GM19240 (cell line): ENCODE results near the gene LIPM.

Experiments used
- DNase-seq: peaks from one replicate; pipeline ENCODE4 v3.0.0; 2011; ENCODE audit warnings: low spot score; ENCODE audit not compliant: insufficient read length

The LIPM gene, protein sequence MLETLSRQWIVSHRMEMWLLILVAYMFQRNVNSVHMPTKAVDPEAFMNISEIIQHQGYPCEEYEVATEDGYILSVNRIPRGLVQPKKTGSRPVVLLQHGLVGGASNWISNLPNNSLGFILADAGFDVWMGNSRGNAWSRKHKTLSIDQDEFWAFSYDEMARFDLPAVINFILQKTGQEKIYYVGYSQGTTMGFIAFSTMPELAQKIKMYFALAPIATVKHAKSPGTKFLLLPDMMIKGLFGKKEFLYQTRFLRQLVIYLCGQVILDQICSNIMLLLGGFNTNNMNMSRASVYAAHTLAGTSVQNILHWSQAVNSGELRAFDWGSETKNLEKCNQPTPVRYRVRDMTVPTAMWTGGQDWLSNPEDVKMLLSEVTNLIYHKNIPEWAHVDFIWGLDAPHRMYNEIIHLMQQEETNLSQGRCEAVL

DNA sequence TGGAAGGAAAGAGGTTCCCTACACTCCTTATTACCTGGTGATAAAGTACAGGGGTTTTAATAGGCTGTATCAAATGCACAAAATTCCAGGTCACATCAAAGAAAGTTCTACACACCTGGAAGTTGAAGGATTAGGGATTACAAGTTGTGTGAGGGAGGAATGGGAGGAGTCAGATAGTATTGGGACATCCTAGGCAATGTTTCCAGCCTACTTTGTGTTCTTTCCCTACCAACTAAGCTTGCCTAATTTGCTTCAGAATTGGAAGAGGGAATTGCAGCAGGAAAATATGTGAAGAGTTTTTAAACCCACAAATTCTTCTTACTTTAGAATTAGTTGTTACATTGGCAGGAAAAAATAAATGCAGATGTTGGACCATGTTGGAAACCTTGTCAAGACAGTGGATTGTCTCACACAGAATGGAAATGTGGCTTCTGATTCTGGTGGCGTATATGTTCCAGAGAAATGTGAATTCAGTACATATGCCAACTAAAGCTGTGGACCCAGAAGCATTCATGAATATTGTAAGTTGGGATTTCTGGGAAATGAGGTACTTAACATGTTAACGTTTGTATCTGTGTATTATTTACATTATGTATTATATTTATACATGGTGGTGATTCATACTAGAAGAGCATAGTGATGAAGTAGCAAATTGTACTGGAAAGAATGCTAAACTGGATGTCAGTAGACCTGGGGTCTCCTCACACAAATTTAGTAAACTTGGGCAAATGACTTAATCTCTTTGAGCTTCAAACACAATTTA, at the start of gene LIPM:
Gene LIPM, plus strand, starts transcription at position 208 of the 763 bp plus-strand sequence. Its CDS starts 167 bp downstream, at position 375.
- no peak for DNase-seq

DNA sequence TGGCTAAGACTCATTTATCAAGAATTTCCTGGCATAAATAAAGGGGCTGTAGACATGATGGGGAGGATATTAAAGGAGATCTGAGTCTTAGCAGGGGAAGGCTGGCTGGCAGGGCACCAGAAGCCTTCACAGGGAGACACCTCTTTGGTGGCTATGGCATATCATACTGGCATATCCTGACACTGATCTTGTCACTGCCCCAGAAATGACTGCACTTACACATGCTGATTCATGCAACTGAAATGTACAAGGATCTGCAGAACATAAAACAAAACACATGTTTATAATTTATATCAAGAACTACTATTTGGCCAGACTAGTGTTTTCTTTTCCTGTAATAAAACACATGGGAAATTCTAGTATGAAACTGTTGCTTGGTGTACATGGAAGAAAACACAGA, 48.2 kb upstream of the LIPM start:
- DNase-seq = no peak

DNA sequence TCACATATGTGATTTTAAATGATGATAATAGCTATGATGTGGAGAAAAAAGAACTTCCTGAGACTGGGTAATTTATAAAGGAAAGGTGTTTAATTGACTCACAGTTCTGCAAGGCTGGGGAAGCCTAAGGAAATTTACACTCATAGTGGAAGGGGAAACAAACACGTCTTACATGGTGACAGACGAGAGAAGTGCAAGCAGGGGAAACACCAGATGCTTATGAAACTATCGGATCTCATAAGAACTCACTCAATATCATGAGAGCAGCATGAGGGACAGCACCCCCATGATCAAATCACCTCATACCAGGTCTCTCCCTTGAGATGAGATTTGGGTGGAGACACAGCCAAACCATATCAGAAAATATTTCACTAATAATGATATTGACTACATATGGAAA, 46.8 kb upstream of the LIPM start:
- no peak for DNase-seq

DNA sequence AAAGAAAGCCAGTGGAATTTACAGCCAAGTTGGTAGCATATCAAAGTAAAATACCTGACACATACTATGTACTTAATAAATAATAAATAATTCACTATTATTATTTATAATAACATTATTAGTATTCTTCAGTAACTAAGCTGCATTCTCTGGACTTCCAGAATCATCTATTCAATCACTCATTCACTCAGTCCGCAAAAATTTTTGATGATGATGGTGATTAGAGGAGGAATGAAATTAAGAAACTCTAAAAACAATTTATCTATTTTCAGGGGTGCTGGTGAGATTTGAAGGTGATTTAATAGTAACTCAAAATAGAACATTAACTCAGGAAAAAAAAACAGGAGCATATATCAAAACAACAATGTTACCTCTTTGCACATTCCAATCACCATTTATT, 45.9 kb upstream of the LIPM start:
- DNase-seq = no peak

DNA sequence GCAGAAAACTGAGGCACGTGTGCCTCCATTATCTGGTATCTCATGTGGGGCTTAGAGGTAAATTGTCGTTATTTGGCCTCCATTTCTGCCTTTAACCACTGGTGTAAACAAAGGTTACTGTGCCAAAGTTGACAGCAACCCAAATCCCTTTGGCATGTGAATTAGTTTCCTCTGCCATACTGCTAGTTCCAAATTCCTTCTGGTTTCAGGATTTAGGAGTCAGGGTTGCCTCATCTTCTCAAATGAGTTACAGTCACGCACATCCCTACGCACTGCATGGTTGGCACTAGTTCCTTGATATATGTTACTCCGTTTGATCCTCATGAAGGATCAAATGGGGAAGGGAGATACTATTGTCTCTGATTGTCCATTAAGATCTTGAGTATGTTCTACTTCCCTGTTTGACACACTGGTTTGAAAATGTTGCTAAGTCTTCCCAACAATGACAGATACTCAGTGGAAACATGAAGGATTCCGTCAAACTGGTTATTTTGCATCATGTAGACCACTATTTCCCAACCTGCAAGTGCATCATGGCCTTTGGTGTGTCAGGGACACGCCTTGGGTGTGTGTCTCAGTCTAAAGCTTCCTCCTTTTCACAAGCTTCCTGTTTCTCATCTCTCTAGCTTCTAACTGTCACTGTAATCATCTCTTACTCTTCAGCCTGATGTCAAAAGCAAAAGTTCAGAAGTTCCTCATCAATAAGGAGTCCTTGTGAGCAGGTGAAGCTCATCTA, 43.0 kb upstream of the LIPM start, which contains the start of gene LIPN:
Gene LIPN, plus strand, starts transcription at position 655 of the 736 bp plus-strand sequence. CDS start 1,386 bp downstream, outside the sequence.
- DNase-seq = no peak

DNA sequence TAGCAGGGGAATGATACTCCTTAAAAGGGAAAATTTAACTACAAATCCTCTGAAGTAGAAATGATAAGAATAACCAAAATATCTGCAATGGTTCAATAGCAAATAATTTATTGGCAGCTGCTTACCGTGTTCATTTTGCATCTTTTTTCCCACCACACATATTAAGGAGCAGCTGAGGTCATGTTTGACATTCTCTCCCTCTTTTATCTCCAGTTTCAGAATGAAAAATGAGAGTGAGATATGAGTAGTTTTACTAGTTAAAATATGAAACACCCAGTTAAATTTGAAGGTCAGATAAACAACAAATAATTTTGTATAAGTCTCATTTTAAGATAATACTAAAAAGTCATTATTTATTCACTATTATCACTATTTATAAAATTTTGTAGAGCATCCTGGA, 39.6 kb upstream of the LIPM start:
- DNase-seq = no peak

DNA sequence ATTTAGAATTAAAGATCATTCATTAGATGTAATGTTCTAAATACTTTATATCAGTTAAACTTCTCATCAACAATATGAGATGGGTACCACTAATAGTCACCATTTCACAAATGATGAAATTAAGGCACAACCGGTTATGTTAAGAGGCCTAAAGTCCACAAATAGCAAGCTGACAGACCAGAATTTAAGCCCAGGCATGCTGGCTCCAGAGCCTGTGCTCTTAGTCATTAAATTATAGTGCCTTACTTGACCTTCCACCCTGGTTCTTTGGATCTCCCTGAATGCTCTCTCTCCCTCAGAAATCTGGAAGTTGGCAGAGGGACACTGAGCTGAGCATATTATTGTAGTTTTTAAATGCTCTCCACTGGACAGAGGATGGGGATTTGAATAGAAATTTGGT, 39.1 kb upstream of the LIPM start:
- no peak for DNase-seq

DNA sequence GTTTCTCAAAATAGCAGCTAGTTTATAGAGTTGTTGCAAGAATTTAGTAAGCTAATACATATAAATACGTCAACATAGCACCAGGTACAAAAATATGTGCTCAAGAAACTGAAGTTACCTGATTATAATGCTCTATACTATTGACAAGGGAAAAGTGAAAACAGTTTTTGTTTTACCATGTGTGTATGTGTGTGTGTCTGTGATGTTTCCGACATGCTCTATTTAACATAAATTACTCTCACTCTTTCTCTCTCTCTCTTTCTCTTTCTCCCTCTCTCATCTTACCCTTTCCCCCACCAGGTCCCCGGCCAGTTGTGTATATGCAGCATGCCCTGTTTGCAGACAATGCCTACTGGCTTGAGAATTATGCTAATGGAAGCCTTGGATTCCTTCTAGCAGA, 38.4 kb upstream of the LIPM start:
- DNase-seq = no peak

DNA sequence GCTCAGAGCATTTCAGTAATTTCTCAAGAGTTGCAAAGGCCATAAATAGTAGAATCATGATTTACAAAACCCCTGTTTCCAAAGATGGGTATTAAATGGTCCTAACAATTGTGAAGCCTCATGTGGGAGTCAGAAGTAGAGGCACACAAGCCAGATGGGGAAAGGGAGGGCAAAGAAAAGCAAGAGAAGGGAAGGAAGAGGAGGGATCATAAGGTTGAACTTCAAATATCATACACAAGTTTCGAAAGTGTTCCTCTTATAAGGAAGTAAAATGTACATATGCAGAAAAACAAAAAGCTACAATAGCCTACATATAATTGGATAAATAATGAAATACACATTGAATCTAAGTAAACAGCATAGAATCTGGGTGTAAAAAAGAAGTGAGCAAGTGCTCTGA, 36.7 kb upstream of the LIPM start:
- no peak for DNase-seq

DNA sequence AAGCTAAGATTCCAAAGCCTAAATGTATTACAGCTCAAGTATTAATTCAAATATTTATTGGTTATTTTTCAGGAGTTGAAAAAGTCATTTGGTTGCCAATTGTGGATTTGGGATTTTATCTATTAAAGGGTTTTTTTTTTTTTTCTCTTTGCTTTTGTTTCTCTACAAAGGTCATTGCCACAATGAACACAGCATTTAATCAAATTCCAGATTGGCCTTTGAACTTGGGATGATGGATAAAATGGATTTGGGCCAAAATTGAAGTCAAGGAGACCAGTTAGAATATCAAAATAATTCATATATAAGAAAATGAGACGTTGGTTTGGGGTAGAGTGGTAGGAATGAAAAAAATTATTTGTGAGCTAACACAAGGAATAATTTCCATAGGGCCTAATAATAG, 33.1 kb upstream of the LIPM start:
- no peak for DNase-seq

DNA sequence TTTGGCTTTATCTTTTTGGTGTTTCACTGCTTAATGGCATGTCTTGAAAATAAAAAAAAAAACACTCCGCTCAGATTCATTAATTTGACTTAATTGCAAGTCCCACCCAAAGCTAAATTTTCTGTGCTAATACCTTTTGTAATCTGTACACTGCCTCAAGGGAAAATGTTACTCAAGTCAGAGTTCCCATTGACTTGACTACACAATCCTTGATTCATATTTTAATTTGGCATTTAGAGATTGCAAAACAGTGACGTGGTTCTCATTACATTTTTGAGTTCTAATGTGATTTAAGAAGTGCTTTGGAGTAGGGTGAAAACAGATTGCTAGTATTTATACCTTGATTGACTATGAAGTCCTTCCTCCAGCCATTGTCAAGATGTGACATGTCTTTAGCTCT, 21.3 kb upstream of the LIPM start:
- DNase-seq = no peak

DNA sequence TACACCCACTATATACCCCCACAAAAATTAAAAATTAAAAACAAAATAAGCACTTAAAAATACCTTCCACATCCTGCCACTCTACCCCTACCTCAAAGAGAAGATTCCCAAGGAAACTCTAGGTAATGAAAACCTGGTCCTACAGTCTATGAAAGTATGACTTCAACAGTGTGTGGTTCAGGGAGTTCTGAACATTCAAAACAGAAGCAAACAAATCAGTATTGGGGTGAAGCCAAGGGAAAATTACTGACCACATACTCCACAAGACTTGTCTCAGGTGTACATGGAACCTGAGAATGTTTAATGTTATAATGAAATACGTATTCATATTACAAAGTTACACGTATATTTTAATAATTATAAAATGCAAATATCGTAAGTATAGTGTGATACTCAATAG, 20.3 kb upstream of the LIPM start:
- no peak for DNase-seq

DNA sequence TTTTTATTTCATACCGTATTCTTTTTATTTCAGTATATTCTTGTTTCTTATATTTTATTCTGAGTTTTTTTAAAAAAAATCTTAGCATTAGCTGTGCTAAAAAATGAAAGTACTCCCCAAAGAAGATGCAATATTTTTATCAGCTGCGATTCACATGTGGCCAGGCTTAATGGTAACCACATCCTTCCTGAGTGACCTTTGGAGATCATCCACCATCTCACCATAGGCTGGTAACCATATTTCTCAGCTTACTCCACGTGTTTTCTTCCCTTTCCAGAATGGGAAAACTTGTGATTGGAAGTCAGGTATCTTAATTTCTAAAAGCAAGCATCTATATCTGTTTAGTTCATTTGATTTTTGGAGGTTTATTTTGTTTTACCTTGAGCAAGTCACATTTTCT, 18.8 kb upstream of the LIPM start:
- DNase-seq = no peak

DNA sequence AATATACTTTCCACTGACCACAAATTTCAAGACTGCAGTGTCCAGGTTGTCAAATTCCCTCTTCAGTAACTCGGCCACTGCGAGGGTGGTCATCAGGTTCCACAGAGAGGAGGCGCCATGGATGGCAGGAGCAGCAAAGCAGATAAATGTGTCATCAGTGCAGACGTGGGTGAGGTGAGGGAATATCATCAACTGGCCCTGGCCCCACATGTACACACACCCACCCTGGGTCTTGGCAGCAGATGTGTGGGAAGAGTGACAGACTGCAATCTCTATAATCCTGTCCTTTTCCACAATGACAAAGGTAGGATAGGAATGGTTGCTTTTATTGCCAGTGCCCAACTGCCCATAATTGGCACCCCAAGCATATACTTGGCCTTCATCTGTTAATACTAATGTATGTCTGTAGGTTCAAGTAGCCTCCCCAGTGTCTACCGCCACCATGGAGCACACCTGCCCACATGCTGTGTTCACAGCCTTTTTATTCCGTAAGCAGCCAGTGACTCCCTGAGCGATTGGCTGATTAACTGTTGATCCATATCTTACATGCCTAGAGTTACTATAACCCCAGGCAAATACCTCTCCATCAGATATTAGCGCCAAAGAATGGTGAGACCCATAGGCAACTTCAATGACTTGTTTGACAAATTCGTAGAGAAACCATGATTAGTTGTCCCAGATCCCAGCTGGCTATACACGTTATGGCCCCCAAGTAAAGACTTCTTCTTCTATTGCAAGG, 16.3 kb upstream of the LIPM start:
- no peak for DNase-seq

DNA sequence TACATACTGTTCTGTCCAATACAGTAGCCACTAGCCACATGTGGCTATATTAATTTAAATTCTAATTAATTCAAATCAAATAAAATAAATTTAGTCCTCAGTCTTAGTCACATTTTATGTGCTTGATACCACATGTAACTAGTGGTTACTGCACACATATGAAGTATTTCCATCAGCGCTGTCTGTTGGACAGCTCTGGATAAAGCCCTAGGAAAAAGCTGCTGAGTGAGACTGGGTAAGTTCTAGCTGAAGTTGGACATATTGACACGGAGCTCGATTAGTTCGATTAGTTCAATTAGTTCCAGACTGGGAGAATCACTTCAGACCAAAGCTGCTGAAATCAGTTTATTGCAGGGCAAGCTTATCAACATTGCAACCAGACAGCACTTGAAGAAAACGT, 15.1 kb upstream of the LIPM start:
- no peak for DNase-seq

DNA sequence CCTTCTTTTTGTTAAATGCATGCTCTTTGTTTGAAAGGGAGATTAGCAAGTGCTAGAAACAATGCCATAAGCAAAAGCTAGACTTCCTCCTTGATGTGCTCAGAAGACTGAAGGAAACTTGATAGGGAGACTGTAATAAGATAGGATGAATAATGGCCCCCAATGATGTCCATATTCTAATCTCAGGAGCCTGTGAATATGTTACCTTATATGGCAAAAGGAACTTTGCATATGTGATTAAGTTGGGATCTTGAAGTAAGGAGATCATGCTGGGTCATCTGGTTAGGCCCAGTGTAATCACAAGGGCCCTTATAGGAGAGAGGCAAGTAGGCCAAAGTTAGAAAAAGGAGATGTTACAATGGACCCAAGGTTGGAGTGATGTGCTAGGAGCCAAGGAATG, 13.6 kb upstream of the LIPM start:
- no peak for DNase-seq

DNA sequence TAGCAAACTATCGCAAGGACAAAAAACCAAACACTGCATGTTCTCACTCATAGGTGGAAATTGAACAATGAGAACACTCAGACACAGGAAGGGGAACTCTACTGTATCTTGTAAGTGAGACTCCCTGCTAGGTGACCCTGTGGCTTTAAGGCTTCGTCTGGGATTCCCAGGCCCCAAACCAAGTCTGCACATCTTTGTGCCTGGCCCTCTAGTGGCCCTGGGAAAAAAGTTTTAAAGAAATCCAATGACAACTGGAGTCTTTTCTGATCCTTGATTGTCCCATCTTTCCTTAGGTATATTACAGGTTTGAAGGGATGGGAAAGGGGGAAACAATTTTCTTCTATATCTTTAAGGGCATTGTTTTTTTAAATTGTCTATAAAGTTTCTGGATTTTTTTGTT, 10.6 kb upstream of the LIPM start:
- peak; percentile 14 for DNase-seq

DNA sequence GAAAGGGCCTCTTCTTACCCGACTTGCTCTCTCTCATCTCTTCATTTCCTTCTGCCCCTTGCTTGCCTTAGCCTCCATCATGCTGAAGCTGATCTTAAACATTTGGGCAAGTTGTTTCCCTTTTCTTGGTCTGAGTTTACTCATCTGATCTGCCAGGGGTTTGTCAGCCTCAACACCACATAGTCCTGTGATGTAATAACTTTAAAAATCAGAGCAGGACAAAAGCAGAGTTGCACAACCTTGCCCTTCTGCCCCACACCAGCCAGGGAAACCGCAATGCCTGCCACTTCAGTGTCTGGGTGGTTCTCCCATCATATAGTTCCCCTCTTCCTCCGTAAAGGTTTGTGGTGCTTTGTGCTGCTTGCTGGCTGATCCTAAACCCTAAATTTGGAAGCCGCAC, 9.9 kb upstream of the LIPM start:
- DNase-seq = no peak

DNA sequence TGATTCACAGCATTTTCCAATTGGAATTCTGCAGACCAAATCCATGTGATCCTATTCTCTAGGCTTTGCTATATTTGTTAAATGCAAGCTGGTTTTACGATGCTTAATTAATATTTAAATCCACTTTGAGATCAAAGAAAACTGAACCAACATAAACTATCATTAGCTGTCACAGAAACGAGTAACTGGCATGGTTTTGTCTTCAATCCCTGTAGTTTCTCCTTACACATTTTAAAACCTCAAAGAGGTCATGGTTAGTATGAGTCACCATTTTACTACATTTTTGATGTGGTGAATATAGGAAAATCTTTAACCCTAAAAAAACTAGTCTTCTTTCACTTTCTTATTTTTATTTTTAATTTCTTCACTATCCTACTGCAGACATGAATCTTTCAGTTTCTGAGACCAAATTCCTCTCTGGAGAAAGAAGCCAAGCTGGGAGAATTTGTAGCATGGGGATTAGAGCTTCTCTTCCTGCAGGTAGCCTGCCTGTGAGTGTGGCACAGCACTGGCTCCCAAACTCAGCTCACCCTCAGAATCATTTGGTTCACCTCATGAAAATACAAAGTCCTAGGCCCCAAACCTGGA, 8.7 kb upstream of the LIPM start:
- DNase-seq = no peak

DNA sequence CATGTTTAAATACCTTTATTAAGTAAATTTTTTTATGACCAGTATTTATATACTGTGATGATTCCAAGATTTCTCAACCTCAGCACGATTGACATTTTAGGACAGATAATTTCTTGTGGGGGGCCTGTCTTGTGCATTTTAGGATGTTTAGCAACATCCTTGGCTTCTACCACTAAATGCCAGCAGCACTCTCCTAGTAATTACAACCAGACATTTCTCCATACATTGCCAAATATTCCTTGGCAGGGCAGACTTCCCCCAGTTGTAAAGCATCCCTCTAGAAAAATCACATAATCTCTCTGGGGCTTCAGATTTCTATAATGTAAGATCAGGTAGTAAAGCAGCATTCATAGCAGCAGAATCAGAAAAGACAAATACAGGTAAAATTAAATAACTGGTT, 7.8 kb upstream of the LIPM start:
- DNase-seq = no peak
